ENCODE data around the gene TBC1D22A.

- no peak for TF ChIP-seq POLR2A (IDR thresholded peaks at IDR 0.05)
- no peak for TF ChIP-seq CTCF (IDR thresholded peaks at IDR 0.05)
Measured at GRCh38 chr22:46977656-46978343, 215.3 kb downstream of the TBC1D22A start.
